ENCODE measurements around the gene SNX32. TPM values are rescaled to one million over a fixed set of nuclear protein-coding genes. Genes with fewer than 3 reads are reported as not detected.

Gene SNX32
- total RNA-seq, 4 donors from 2014 or later, result 0.45 TPM; not detected in 3

- Histone ChIP-seq H3K4me1 (peaks cover 16 to 28% of the 10 kb centered on the region in 2 donors), H3K36me3 (peaks cover 4 to 8% of the 10 kb centered on the region in 2 donors), H3K9me3 (no peaks in the 10 kb centered on the region), H3K27me3 (no peaks in the 10 kb centered on the region), H3K27ac (peak overlapping the region; percentile 80 to 95 (median 89)), H3K4me3 (replicated peaks in 1 of 3) (peak overlapping the region in 2 of 3 donors; percentile 27 to 76)
- intact Hi-C loops (cut with DNase I), result no loop called here
- peak in 1 of 2 donors; percentile 4 for TF ChIP-seq POLR2A (IDR thresholded peaks at IDR 0.05)
- peak in 1 of 6 experiments; percentile 17 for TF ChIP-seq CTCF (IDR thresholded peaks at IDR 0.05)
- 31% methylated on average over 16 of the region's 26 CpGs; no CpG with 5 or more reads in 1 of the 2 donors for WGBS, 2 donors
- DNase-seq, result peak; percentile 49 to 57
Observed at GRCh38 chr11:65871811-65872548, 38.2 kb downstream of the SNX32 start.

GRCh38 chr11:65872586-65873317 lies 39.0 kb downstream of the SNX32 start, which contains the start of gene EFEMP2:
TSS of gene EFEMP2 (minus strand) at chr11:65872800. CDS start at chr11:65872354, 446 bp downstream.
- 1 to 2% methylated on average over 9 to 12 of the region's 69 CpGs for WGBS, 2 donors
- H3K4me1 ChIP-seq, result peaks cover 16 to 28% of the 10 kb centered on the region in 2 donors
- DNase-seq, result peak; percentile 46 to 63

GRCh38 chr11:65873318-65874156 lies 39.8 kb downstream of the SNX32 start:
- Histone ChIP-seq H3K4me1 (peaks cover 16 to 28% of the 10 kb centered on the region in 2 donors), H3K9me3 (no peaks in the 10 kb centered on the region), H3K27ac (peak overlapping the region; percentile 80 to 95 (median 89)), H3K36me3 (no peaks in the 10 kb centered on the region), H3K27me3 (no peaks in the 10 kb centered on the region), H3K4me3 (replicated peaks in 1 of 3) (peak overlapping the region; percentile 23 to 76 (median 27))
- TF ChIP-seq CTCF (IDR thresholded peaks at IDR 0.05), result no peak
- TF ChIP-seq POLR2A (IDR thresholded peaks at IDR 0.05), result peak in 1 of 2 donors; percentile 89
- 11 to 19% methylated on average over 18 to 19 of the region's 54 CpGs for WGBS, 2 donors
- peak; percentile 94 for DNase-seq
- intact Hi-C loops (cut with DNase I), result no loop called here

More at GRCh38 chr11:65872586-65873317, 39.0 kb downstream of the SNX32 start, which contains the start of gene EFEMP2:
- intact Hi-C loops (cut with DNase I), result no loop called here
- no peaks in the 10 kb centered on the region for H3K27me3 ChIP-seq
- peaks cover 0 to 2% of the 10 kb centered on the region in 2 donors for H3K36me3 ChIP-seq
- peak in 1 of 2 donors; percentile 36 for TF ChIP-seq POLR2A (IDR thresholded peaks at IDR 0.05)
- TF ChIP-seq CTCF (IDR thresholded peaks at IDR 0.05), result no peak
- peak within 1 kb of the TSS; percentile 23 to 76 (median 27) for H3K4me3 ChIP-seq (replicated peaks in 1 of 3)
- H3K9me3 ChIP-seq, result no peaks in the 10 kb centered on the region
- H3K27ac ChIP-seq, result peak within 1 kb of the TSS; percentile 80 to 95 (median 89)

- H3K36me3 ChIP-seq, result peaks cover 10 to 16% of the 10 kb centered on the region in 2 donors
- intact Hi-C loops (cut with DNase I), result loop anchor here (5.0 kb wide), 1 partner anchor 88 kb away; no protein-coding TSS in a partner anchor
- H3K27me3 ChIP-seq, result no peaks in the 10 kb centered on the region
- 38 to 51% methylated on average over 6 to 7 of the region's 7 CpGs for WGBS, 2 donors
- H3K27ac ChIP-seq, result no peak within 1 kb of the TSS
- H3K4me1 ChIP-seq, result no peaks in the 10 kb centered on the region
- no peak for DNase-seq
- no peak within 1 kb of the TSS for H3K4me3 ChIP-seq (replicated peaks in 1 of 3)
- no peaks in the 10 kb centered on the region for H3K9me3 ChIP-seq
- TF ChIP-seq POLR2A (IDR thresholded peaks at IDR 0.05) (no peak), CTCF (IDR thresholded peaks at IDR 0.05) (no peak)
Observed at GRCh38 chr11:65879617-65880016, 45.9 kb downstream of the SNX32 start, which contains the start of gene CTSW. TSS of gene CTSW (plus strand) at chr11:65879837. CDS start at chr11:65879855, 18 bp downstream.
